Peyer's patch (tissue), 4 donors: ENCODE data around the gene NACC2. TPM values are rescaled to one million over a fixed set of nuclear protein-coding genes. Genes with fewer than 3 reads are reported as not detected.

Experiments
- DNase-seq, 3 donors: peaks; one replicate each; pipeline ENCODE4 v3.0.0-alpha.2; 2017 to 2019
- H3K27ac ChIP-seq, 4 donors: fragments of 200-600 bp; sonication (generic); one replicate each; pipeline ENCODE4 v1.5.1; 2016 to 2019
- H3K27me3 ChIP-seq, 2 donors: fragments of 200-600 bp; sonication (generic); one replicate each; pipeline ENCODE4 v1.5.1; 2019
- H3K36me3 ChIP-seq, 3 donors: fragments of 200-600 bp; sonication (generic); one replicate each; pipeline ENCODE4 v1.5.1; 2016 to 2019
- H3K4me1 ChIP-seq, 4 donors: fragments of 200-600 bp; sonication (generic); one replicate each; pipeline ENCODE4 v1.5.1; 2016 to 2019
- H3K4me3 ChIP-seq, 4 donors: fragments of 200-600 bp; sonication (generic); 1 replicate in 3 of 4; 2 replicates in 1 of 4; pipeline ENCODE4 v1.5.1; 2016 to 2019; ENCODE audit warnings: mild to moderate bottlenecking in 1 of 4
- H3K9me3 ChIP-seq, 4 donors: fragments of 200-600 bp; sonication (generic); one replicate each; pipeline ENCODE4 v1.5.1; 2016 to 2019; ENCODE audit warnings: mild to moderate bottlenecking in 1 of 4
- CTCF ChIP-seq, 6 experiments: fragments of 450-650 bp in 4 of 6; fragments of 200-600 bp in 2 of 6; sonication (generic) in 1 of 6; IDR thresholded peaks; one replicate each; pipeline ENCODE4 v1.5.1; 2017 to 2019; ENCODE audit warnings: antibody characterized with exemption in 6 of 6, mild to moderate bottlenecking in 3 of 6, moderate library complexity in 1 of 6
- POLR2A ChIP-seq, 2 donors: fragments of 450-650 bp; IDR thresholded peaks; one replicate each; pipeline ENCODE4 v1.5.1; 2017; ENCODE audit warnings: antibody characterized with exemption in 2 of 2, mild to moderate bottlenecking in 2 of 2, moderate library complexity in 2 of 2
- total RNA-seq, 4 donors: library from RNA; depleted of rRNA; stranded (reverse); fragments of >200 nt; gene quantifications; one replicate each; pipeline ENCODE4 v1.1.0, GENCODE V29; 2016

Gene NACC2
- total RNA-seq, 4 donors from 2014 or later: 8.3 to 24.3 (median 23.1) TPM

GRCh38 chr9:135985889-135986288 lies 109.2 kb downstream of the NACC2 start:
- H3K27me3 ChIP-seq: no peaks in the 10 kb centered on the region
- H3K4me1 ChIP-seq: peaks cover 0 to 13% (median 5%) of the 10 kb centered on the region in 4 donors
- TF ChIP-seq CTCF (IDR thresholded peaks at IDR 0.05) (no peak), POLR2A (IDR thresholded peaks at IDR 0.05) (no peak)
- DNase-seq: no peak
- no peak overlapping the region for H3K27ac ChIP-seq
- no peaks in the 10 kb centered on the region for H3K9me3 ChIP-seq
- H3K4me3 ChIP-seq: no peak overlapping the region
- H3K36me3 ChIP-seq: no peaks in the 10 kb centered on the region

- H3K9me3 ChIP-seq: no peaks in the 10 kb centered on the region
- no peak for DNase-seq
- no peak overlapping the region for H3K27ac ChIP-seq
- TF ChIP-seq POLR2A (IDR thresholded peaks at IDR 0.05): no peak
- TF ChIP-seq CTCF (IDR thresholded peaks at IDR 0.05): no peak
- peaks cover 0 to 9% (median 4%) of the 10 kb centered on the region in 4 donors for H3K4me1 ChIP-seq
- H3K27me3 ChIP-seq: no peaks in the 10 kb centered on the region
- H3K36me3 ChIP-seq: no peaks in the 10 kb centered on the region
- no peak overlapping the region for H3K4me3 ChIP-seq
These were observed 109.7 kb downstream of the NACC2 start for GRCh38 chr9:135985459-135985774.

DNA sequence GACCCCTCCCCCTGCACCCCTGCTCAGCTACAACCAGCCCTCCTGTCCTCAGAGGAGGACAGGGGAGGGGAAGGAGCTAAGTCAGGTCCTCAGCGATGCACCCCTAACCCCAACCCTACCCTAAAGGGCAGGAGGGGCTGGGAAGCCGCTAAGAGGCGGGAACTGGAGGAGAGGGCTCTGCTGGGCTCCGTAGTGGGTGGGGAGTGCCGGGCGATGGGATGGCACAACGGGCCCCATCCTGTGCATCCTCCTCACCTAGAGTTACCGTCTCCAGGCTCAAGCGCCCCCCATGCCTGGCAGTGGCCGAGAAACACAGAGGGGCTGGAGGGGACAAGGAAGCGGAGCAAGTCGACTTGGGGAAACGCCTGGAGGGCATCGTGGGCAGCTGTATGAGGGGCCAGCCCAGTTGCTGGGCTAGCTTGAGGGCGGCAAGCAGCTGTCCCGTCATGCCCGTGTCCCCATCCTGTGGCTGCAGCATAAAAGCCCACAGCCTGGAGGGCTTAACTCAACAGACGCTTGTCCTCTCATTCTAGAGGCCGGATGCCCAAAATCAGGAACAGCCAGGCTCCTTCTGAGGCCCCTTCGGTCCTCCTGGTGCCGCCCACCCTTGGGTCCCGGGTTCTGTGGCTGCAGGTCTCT lies 110.9 kb downstream of the NACC2 start:
- DNase-seq: no peak
- TF ChIP-seq POLR2A (IDR thresholded peaks at IDR 0.05): no peak
- no peak for TF ChIP-seq CTCF (IDR thresholded peaks at IDR 0.05)
- H3K9me3 ChIP-seq: no peaks in the 10 kb centered on the region
- H3K27ac ChIP-seq: no peak overlapping the region
- H3K27me3 ChIP-seq: no peaks in the 10 kb centered on the region
- no peaks in the 10 kb centered on the region for H3K36me3 ChIP-seq
- no peak overlapping the region for H3K4me3 ChIP-seq
- no peaks in the 10 kb centered on the region for H3K4me1 ChIP-seq

DNA sequence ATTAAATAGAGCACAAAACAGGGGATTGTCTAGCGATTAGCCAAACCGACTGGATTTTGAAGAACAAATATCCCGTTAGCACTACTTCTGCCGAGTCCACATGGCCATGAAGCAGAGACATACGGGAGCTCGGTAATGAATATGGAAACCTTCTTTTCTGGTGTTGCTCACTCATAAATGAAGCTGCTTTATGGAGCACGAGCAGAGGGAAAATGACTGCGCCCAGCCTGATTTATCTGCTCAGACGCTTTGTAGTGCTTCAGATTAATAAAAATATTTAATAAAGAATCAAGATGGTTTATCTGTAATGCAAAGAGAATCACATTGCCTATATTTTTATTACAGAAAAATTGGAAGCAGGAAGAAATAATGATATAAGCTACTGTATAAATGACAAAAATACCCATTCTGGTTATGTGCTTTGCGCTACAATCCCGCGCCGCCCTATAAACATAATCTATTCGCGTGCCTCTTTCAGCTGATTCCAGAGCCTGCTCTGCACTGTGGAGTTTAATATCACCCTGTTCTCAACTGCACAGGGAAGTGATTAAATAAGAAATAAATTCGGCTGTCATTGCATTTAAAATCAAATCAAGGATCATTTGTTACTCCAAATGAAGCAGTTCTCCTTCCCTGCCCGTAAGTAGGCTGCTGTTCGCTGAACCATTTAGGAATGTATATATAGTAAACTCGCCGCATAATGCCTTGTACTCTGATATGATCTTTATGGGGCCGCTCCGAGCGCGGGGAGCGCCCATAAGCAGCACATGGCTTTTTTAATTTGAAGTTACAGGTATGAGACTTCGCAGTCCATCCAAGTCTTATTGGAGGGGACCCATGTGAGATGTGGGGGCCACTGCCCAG lies 111.6 kb downstream of the NACC2 start:
- no peak overlapping the region for H3K27ac ChIP-seq
- TF ChIP-seq POLR2A (IDR thresholded peaks at IDR 0.05) (no peak), CTCF (IDR thresholded peaks at IDR 0.05) (no peak)
- H3K9me3 ChIP-seq: no peaks in the 10 kb centered on the region
- DNase-seq: no peak
- no peaks in the 10 kb centered on the region for H3K36me3 ChIP-seq
- H3K4me1 ChIP-seq: no peaks in the 10 kb centered on the region
- H3K27me3 ChIP-seq: no peaks in the 10 kb centered on the region
- no peak overlapping the region for H3K4me3 ChIP-seq

GRCh38 chr9:135982499-135983207 lies 112.4 kb downstream of the NACC2 start:
- H3K36me3 ChIP-seq: no peaks in the 10 kb centered on the region
- no peak for DNase-seq
- no peak overlapping the region for H3K27ac ChIP-seq
- no peaks in the 10 kb centered on the region for H3K4me1 ChIP-seq
- no peak overlapping the region for H3K4me3 ChIP-seq
- TF ChIP-seq CTCF (IDR thresholded peaks at IDR 0.05) (no peak), POLR2A (IDR thresholded peaks at IDR 0.05) (no peak)
- H3K27me3 ChIP-seq: no peaks in the 10 kb centered on the region
- no peaks in the 10 kb centered on the region for H3K9me3 ChIP-seq
